Measurements from ENCODE around the gene CLASP1. TPM values are rescaled to one million over a fixed set of nuclear protein-coding genes. Genes with fewer than 3 reads are reported as not detected.
"Not testable (repeated sequence)": the region's sequence is repeated elsewhere in the genome, so short reads cannot be mapped to it uniquely, and the experiment has no call there.

The CLASP1 gene
- total RNA-seq, 1 experiment from 2014 or later = 28.2 TPM

DNA sequence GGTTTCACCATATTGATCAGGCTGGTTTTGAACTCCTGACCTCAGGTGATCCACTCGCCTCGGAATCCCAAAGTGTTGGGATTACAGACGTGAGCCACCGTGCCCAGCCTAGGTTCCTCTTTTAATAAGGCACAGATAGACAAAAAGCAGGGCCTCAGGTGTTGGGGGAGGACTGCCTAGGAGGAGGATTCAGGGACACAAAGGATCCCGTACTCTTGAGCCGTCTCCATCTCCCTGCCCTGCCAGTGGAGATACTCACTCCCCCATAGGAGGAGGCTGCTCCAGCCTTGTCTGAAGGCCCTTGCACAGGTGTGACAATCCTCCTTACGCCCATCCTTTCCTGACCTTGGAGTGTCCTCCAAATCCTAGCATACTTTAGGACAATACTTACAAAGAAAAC, 332.3 kb downstream of the CLASP1 start:
- Histone ChIP-seq H3K9me3 (replicated peaks) (no peaks in the 10 kb centered on the region), H3K4me3 (no peak overlapping the region), H3K27ac (no peak overlapping the region), H3K4me1 (replicated peaks) (no peaks in the 10 kb centered on the region), H3K36me3 (no peaks in the 10 kb centered on the region), H3K27me3 (replicated peaks) (no peaks in the 10 kb centered on the region)
- peak in 1 of 2 experiments; percentile 8 for DNase-seq (ENCODE audit: low read depth in 1 of 2, low spot score in 2 of 2)

DNA sequence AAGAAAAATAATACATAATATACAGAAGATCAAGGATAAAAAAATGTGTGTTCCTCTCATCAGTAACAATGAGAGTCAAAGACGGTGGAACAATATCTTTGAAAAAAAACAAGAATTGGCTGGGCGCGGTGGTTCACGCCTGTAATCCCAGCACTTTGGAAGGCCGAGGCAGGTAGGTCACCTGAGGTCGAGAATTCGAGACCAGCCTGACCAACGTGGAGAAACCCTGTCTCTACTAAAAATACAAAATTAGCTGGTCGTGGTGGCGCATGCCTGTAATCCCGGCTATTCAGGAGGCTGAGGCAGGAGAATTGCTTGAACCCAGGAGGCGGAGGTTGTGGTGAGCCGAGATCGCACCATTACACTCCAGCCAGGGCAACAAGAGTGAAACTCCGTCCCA, 335.6 kb downstream of the CLASP1 start:
- not testable (repeated sequence) for H3K4me1 ChIP-seq (replicated peaks); H3K27me3 ChIP-seq (replicated peaks); H3K4me3 ChIP-seq; H3K27ac ChIP-seq; H3K9me3 ChIP-seq (replicated peaks); H3K36me3 ChIP-seq
- peak in 1 of 2 experiments; percentile 1 for DNase-seq (ENCODE audit: low read depth in 1 of 2, low spot score in 2 of 2)

DNA sequence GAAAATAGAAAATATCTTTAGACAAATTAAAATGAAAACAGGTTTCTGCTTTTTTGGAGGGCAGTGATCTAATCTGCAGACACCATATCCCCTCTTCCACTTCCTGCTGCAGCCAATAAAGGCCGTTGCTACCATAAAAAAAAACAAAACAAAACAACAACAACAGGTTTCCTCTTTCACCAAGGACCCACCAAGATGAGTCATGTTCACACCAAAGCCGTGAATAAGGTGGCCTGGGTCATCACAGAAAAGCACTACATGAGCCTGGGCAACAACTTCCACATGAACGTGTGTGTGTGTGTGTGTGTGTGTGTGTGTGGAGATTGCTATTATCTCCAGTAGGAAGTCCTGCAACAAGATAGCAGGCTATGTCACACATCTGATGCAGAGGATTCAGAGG, 339.5 kb downstream of the CLASP1 start:
- no peak for DNase-seq (ENCODE audit: low read depth in 1 of 2, low spot score in 2 of 2)
- no peaks in the 10 kb centered on the region for H3K4me1 ChIP-seq (replicated peaks)
- H3K4me3 ChIP-seq = no peak overlapping the region
- H3K36me3 ChIP-seq = no peaks in the 10 kb centered on the region
- H3K27me3 ChIP-seq (replicated peaks) = peaks cover 10% of the 10 kb centered on the region
- H3K27ac ChIP-seq = no peak overlapping the region
- H3K9me3 ChIP-seq (replicated peaks) = no peaks in the 10 kb centered on the region

DNA sequence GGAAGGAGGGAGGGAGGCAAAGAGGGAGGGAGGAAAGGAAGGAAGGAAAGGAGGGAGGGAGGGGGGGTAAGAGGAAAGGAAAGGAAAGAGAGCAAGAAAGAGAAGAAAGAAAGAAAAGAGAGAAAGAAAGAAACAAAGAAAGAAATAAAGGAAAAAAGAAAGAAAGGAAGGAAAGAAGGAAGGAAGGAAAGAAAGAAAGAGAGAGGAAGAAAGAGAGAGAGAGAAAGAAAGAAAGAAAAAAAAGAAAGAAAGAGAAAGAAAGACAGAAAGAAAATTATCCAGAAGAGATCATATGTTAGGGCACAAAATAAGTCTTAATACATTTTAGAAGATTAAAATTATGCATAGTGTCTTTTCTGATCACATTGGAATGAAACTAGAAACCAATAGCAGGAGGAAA, 339.9 kb downstream of the CLASP1 start:
- Histone ChIP-seq H3K4me1 (replicated peaks) (no peaks in the 10 kb centered on the region), H3K36me3 (no peaks in the 10 kb centered on the region), H3K27me3 (replicated peaks) (peaks cover 10% of the 10 kb centered on the region), H3K27ac (no peak overlapping the region), H3K9me3 (replicated peaks) (no peaks in the 10 kb centered on the region), H3K4me3 (no peak overlapping the region)
- DNase-seq (ENCODE audit: low read depth in 1 of 2, low spot score in 2 of 2) = no peak

DNA sequence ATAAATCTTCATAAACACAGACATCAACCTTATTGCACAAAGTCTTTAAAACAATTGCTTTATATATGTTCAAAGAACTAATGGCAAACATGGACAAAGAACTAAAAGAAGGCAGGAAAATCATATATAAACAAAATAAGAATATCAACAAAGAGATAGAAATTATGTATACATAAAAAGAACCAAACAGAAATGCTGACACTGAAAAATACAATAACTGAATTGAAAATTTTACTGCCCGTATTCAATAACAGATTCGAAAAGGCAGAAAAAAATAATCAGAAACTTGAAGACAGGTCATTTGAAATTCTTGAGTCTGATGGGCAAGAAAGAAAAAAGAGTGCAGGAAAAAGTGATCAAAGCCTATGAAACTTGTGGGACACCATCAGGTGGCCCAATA, 342.2 kb downstream of the CLASP1 start:
- no peak overlapping the region for H3K4me3 ChIP-seq
- no peaks in the 10 kb centered on the region for H3K4me1 ChIP-seq (replicated peaks)
- no peaks in the 10 kb centered on the region for H3K9me3 ChIP-seq (replicated peaks)
- no peak overlapping the region for H3K27ac ChIP-seq
- DNase-seq (ENCODE audit: low read depth in 1 of 2, low spot score in 2 of 2) = no peak
- peaks cover 10% of the 10 kb centered on the region for H3K27me3 ChIP-seq (replicated peaks)
- no peaks in the 10 kb centered on the region for H3K36me3 ChIP-seq

DNA sequence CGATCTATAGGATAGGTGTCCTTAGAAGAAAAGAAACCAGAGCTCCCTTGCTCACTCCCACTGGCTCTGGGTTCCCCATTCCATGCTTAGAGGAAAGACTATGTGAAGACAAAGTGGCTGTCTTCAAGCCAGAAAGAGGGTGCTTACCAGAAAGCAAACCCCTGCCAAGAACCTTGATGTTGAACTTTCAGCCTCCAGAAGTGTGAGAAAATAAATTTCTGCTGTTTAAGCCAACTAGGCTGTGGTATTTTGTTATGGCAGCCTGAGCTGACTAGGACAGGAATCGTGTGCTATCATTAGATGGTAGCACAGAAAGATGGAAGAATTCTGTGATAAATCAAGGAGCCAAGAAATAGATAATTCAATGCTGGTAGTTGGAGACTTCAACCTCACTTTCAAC, 344.3 kb downstream of the CLASP1 start:
- DNase-seq (ENCODE audit: low read depth in 1 of 2, low spot score in 2 of 2) = no peak
- peaks cover 10% of the 10 kb centered on the region for H3K27me3 ChIP-seq (replicated peaks)

DNA sequence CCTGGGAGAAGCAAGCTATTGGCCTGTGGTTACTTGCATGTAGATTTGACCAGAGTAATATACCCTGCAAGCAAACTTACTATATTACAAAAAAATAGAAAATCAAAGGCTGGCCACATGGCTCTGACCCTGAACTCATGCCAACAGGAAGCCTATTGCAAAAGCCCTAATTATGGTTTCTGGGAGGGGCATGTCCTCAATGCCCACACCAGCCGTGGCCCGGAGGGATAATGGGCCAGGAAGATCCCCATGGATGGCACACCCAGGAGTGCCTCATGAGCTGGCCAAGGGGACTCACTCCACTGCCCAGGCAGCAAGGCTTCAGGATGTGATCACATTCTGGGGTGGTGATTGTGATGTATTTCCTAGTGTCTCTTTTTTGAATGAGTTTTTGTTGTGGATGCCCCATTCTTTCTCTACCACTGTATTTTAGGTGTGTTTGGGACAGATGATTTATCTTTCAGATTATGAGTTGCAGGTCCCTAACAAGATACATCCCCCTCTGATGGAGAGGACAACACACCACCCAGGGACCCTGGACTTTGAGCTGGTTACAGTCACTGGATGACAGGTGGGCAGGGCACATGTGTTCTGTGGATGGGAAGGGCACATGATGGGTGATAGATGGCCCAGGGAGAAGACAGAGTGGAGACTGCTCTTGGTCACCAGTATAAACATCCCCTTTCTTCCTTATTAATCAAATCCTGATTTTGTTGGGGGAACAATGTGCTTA, 345.6 kb downstream of the CLASP1 start:
- no peaks in the 10 kb centered on the region for H3K36me3 ChIP-seq
- no peak overlapping the region for H3K4me3 ChIP-seq
- H3K27me3 ChIP-seq (replicated peaks) = peaks cover 11% of the 10 kb centered on the region
- no peaks in the 10 kb centered on the region for H3K4me1 ChIP-seq (replicated peaks)
- no peak for DNase-seq (ENCODE audit: low read depth in 1 of 2, low spot score in 2 of 2)
- no peak overlapping the region for H3K27ac ChIP-seq
- H3K9me3 ChIP-seq (replicated peaks) = no peaks in the 10 kb centered on the region

More for the DNA sequence above, 344.3 kb downstream of the CLASP1 start:
- no peak overlapping the region for H3K27ac ChIP-seq
- no peaks in the 10 kb centered on the region for H3K36me3 ChIP-seq
- H3K9me3 ChIP-seq (replicated peaks) = no peaks in the 10 kb centered on the region
- no peak overlapping the region for H3K4me3 ChIP-seq
- no peaks in the 10 kb centered on the region for H3K4me1 ChIP-seq (replicated peaks)

DNA sequence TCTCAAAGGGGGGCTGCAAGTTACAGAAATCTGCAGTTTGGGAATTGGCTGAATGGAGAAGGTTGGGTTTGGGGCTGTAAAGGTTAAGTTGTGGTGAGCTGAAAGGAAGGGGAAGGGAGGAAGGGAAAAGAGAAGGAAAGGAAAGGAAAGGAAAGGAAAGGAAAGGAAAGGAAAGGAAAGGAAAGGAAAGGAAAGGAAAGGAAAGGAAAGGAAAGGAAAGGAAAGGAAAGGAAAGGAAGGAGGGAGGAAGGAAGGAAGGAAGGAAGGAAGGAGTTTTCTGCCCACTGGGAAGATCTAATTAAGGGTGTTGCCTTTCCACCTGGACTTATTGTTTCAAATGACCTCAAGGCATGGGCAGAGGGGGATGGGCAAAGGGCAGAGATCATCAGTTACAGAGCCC, 348.1 kb downstream of the CLASP1 start:
- not testable (repeated sequence) for H3K27me3 ChIP-seq (replicated peaks); H3K4me3 ChIP-seq; H3K36me3 ChIP-seq; H3K4me1 ChIP-seq (replicated peaks); H3K27ac ChIP-seq; H3K9me3 ChIP-seq (replicated peaks)
- peak in 1 of 2 experiments; percentile 11 for DNase-seq (ENCODE audit: low read depth in 1 of 2, low spot score in 2 of 2)

DNA sequence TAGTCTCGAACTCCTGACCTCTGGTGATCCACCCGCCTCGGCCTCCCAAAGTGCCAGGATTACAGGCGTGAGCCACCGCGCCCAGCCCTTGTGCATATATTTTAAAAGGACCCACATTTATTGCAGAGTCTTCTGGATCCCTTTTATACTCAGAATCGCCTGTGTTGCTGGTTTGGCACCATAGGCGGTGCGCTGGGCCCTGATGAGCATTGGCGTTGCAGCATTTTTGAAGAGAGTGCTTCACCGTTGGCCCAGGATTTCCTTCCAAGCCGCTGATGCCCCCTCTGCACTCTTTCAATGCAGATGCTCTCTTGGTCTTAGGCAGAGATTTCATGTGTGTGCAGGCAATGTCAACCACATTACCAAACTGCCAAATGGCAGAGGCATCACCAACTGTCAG, 350.8 kb downstream of the CLASP1 start:
- no peaks in the 10 kb centered on the region for H3K9me3 ChIP-seq (replicated peaks)
- H3K4me1 ChIP-seq (replicated peaks) = no peaks in the 10 kb centered on the region
- H3K4me3 ChIP-seq = no peak overlapping the region
- 0 out of 2 replicates have a peak, but pooled peaks cover 4% of the 10 kb centered on the region for H3K27me3 ChIP-seq (replicated peaks)
- no peaks in the 10 kb centered on the region for H3K36me3 ChIP-seq
- no peak for DNase-seq (ENCODE audit: low read depth in 1 of 2, low spot score in 2 of 2)
- no peak overlapping the region for H3K27ac ChIP-seq

DNA sequence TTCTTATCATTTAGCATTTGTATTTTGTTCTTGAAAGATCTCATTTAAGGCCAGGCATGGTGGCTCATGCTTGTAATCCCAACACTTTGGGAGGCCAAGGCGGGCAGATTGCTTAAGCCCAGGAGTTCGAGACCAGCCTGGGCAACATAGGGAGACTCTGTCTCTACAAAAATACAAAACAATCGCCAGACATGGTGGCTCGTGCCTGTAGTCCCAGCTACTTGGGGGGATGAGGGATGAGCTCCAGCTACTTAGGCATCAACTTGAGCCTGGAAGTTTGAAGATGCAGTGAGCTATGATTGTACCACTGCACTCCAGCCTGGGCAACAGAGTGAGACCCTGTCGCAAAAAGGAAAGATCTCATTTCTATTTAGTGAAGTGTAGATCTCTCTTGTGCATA, 351.4 kb downstream of the CLASP1 start:
- DNase-seq (ENCODE audit: low read depth in 1 of 2, low spot score in 2 of 2); H3K4me1 ChIP-seq (replicated peaks); H3K4me3 ChIP-seq; H3K9me3 ChIP-seq (replicated peaks); H3K36me3 ChIP-seq; H3K27me3 ChIP-seq (replicated peaks); H3K27ac ChIP-seq: not testable (repeated sequence)

DNA sequence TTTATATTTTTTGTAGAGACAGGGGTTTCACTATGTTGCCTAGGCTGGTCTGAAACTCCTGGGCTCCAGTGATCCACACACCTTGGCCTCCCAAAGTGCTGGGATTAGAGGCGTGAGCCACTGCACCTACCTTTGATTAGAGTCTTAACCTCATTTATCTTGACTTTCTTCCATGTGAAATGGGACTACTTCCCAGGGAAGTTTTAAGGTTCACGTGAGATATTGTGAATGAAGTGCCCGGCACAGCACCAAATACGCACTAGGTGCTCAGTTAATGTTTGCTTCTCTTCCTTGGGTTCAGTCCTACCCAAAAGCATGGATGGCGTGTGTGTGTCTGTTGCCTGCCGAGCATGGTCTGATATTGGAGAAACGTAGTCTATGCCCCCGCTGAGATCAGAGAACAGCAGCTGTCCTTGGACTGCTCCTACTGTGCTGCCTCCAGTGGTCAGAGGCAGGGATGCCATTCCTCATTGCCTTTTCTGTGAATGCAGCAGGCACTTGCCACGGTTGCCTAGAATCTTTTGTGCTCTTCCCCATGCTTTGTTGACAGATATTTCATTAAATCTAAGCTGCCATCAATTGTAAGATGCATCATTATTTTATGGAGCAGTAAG, 351.9 kb downstream of the CLASP1 start:
- Histone ChIP-seq H3K36me3 (no peaks in the 10 kb centered on the region), H3K9me3 (replicated peaks) (no peaks in the 10 kb centered on the region), H3K4me1 (replicated peaks) (no peaks in the 10 kb centered on the region), H3K27ac (no peak overlapping the region), H3K4me3 (no peak overlapping the region), H3K27me3 (replicated peaks) (0 out of 2 replicates have a peak, but pooled peaks cover 4% of the 10 kb centered on the region)
- DNase-seq (ENCODE audit: low read depth in 1 of 2, low spot score in 2 of 2) = peak; percentile 7 to 16

DNA sequence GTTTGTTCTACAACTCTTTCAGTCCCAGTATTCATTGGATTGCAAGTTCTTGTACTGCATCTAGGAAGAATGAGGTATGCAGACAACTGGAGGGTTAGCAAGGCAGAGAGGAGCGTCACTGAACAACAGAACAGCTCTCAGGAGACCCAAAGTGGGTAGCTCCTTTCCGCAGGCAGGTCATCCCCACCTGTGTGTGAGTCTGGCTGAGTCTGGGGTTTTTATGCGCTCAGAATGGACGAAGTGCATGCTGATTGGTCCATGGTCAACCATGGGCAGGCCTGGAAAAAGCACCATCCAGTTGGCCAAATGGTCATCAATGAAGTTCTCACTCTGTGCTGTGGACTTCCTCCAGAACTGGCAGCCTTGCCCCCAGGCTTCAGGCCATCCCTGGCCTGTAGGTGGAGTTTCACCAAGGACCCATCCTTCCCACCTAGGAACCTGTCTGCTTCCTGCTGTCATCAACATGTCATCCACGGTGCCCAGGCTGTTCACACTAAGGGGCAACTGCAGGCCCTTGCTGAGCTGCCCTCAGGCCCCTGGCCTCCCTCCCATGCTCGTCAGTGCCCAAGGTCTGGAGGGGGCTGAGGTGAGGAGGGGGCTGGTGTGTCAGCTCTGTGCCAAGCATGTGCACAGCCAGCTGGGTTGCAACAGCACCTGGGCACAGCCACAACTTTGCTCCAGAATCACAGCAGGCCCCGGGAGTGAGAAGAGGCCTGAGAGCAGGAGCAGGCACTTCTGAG, 353.2 kb downstream of the CLASP1 start:
- Histone ChIP-seq H3K4me1 (replicated peaks) (no peaks in the 10 kb centered on the region), H3K27ac (no peak overlapping the region), H3K27me3 (replicated peaks) (0 out of 2 replicates have a peak, but pooled peaks cover 4% of the 10 kb centered on the region), H3K9me3 (replicated peaks) (no peaks in the 10 kb centered on the region), H3K36me3 (no peaks in the 10 kb centered on the region), H3K4me3 (no peak overlapping the region)
- DNase-seq (ENCODE audit: low read depth in 1 of 2, low spot score in 2 of 2) = peak in 1 of 2 experiments; percentile 37

DNA sequence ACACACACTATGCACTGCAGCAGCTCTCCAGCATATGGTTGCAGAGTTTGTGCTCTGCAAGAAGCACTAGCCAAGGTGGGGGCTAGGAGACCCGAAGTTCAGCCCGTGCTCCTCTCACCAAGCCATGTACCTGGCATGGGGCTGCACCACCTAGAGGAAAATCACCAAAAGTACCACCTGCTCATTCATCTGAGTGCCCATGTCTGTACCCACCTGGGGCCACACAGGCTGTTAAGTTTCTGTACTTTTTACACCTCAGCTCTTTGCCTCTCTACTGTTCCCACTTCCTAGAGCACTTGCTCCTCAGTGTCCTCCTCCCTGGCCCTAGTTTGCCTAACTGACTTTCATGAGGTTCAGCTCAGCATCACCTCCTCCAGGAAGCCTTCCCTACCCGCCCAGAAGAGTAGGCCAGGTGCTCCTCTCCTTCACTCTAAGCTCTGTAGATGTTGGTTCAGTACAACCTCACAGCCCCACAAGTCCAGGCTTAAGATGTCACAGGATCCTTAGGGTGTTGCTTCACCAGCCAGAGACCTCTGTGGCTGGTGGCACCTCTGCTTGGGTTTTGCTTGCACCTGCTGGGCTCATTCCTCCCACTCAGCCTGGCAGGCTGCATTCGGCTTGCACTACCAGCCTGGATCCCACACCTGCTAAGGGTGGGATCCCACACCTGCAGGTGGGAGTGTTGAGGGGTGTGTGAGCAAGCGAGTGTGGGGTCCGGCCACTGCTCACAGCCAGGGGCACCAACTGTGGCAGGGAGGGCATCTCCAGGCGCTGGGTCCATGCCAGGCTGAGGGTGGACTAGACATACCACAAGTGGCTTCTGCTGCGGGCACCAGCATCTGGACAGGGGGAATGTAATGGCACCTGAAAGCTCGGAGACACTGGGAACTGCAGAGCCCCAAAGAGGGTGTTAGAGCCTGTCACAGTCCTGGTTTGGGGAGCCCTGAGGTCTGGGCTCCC, 354.1 kb downstream of the CLASP1 start:
- 0 out of 2 replicates have a peak, but pooled peaks cover 3% of the 10 kb centered on the region for H3K27me3 ChIP-seq (replicated peaks)
- H3K9me3 ChIP-seq (replicated peaks) = no peaks in the 10 kb centered on the region
- H3K4me1 ChIP-seq (replicated peaks) = no peaks in the 10 kb centered on the region

More for the DNA sequence above, 354.1 kb downstream of the CLASP1 start:
- Histone ChIP-seq H3K36me3 (no peaks in the 10 kb centered on the region), H3K27ac (no peak overlapping the region), H3K4me3 (no peak overlapping the region)
- peak in 1 of 2 experiments; percentile 31 for DNase-seq (ENCODE audit: low read depth in 1 of 2, low spot score in 2 of 2)

Measured in SJSA1 (cell line).